SIG-M5 (cell line): ENCODE results near the gene JARID2.

ENCODE experiments used
- DNase-seq: peaks from one replicate; lab custom pipeline; 2025; lab: John Stamatoyannopoulos, UW

The JARID2 gene

GRCh38 chr6:15421945-15422733, 176.3 kb downstream of the JARID2 start:
- no peak for DNase-seq

DNA sequence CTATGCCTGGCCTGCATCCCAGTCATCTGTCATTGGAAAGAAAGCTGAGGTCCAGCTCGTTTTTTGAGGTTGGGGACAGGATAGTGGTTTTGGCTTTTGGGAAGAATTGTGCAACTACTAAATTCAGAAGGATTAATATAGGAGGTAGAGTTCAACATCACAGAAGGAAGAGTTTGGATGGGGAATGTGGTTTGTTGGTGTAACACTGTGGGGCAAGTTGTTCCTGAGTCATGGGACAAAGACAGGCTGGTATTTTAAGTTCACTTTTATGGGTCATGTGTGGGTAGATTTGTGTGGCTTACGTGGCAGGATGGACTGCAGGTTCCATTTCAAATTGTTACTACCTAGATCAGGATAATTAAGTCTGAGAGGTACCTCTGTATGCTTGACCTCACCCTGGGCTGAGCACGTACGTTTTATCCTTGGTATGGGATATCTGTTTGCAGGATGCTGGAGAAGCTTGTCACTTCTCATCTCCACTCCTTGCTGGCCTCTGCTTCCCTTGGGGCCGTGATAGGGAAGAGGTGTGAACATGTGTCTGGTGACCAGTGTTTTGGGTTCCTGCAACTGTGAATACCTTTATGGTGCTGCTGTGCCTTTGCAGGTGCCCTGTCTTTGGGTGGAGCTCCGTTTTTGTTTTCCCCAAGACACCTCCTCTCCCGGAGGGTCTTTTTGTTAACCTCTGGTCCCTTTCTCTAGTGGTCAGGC, 177.6 kb downstream of the JARID2 start:
- DNase-seq = no peak

- DNase-seq = no peak
Measured at GRCh38 chr6:15425947-15426346, 180.1 kb downstream of the JARID2 start.

DNA sequence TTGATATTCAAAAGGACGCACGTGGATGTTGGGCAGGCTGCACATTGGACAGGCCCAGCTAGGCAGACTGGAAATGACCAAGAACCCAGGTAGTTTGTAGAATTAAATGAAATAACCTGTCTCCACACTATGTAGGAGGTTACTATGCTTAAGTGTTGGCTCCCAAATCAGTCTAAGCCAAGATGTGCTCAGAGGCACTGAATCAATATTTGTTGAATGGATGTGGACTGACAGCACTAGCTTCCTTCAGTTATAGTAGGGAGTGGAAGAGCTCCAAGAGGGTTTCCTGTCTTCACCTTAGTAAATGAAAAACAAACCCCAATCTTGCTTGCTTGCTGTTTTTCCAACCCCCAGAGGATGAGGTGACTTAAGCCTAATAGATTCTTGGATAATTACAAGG, 180.5 kb downstream of the JARID2 start:
- no peak for DNase-seq

DNA sequence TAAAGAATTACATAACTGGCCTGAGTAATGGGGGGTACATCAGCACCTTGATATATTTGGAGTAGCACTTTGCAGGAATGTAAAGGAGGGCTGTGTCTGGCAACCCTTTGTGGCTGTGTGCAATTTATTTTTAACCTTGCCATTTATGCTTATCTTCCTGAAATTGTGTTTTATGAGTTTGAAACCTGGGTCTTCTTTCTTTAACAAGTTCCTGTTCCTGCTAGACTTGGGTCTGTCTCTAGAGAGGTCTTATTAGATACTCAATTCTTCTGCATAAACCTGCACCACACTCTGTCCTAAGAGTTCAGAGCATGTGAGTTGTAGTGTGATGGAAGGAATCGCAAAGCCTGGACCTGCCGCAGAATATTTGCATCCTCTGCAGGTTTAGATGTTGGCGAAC, 181.0 kb downstream of the JARID2 start:
- no peak for DNase-seq

- DNase-seq = no peak
Measured at GRCh38 chr6:15427331-15428070, 181.6 kb downstream of the JARID2 start.

- DNase-seq = no peak
Measured at GRCh38 chr6:15429141-15430110, 183.6 kb downstream of the JARID2 start.

GRCh38 chr6:15430186-15430585, 184.3 kb downstream of the JARID2 start:
- no peak for DNase-seq

DNA sequence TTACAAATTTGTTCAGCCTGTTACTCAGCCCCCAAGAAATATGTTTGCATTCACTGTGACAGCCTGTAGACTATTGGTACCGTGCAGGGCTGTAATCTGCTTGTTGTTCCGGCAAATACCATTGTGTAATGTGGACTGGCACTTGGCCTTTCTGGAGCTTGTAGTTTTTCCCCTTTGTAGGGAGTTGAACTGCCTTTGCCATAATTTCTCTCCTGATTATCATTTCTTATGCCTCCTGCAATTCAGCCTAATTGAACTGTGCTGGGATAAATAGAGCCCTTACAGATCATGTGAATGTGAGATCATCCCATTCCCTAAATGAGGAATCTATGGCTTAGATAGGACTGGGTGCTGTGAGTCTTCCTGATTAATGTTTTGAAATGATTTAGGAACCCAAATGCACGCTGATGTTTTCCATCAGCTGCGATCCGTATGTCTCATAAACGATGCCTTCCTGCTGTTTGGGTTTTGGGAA, 185.1 kb downstream of the JARID2 start:
- no peak for DNase-seq

GRCh38 chr6:15431762-15432483, 186.1 kb downstream of the JARID2 start:
- DNase-seq = no peak

DNA sequence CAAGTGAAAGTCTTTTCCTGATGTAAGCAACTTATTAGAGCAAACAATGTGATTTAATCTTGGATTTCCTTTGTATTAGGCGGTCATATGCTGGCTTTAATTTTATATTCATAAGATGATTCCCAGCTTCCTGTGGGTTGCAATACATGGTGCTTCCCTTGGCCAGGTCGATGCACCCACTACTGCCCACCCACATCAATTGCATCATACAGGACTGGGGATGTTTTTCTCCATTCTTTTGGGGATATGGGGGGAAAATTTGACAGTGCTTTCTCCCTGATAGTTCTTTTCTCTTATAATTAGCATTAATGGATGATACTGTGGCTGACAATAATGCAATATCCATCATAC, 187.6 kb downstream of the JARID2 start:
- DNase-seq = no peak

GRCh38 chr6:15434263-15434662, 188.4 kb downstream of the JARID2 start:
- DNase-seq = no peak

DNA sequence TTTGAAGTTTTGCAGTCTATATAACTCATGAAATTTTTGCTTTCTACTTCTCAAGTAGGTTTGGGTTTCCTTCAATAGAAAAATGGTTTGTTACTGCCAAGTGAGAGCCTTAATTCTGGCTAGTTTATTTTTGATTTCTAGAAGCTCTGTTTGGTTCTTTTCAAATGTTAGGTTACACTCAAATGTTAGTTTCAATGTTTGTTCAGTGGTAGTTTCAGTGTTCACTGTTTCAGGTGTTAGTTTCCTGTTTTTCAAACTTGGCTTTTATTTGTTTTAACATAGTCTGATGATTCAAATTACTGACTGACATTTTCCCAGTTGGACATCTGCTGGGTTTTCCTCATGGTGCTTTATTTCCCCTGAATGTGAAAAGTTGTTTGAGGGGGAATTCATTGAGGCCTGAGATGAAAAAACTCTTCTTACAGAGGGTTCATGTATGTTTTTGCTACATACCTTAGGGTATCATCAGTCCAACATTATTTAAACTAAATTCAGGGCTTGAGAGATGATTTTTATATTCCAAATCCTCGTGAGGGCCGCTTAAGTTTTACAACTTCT, 189.0 kb downstream of the JARID2 start:
- no peak for DNase-seq

DNA sequence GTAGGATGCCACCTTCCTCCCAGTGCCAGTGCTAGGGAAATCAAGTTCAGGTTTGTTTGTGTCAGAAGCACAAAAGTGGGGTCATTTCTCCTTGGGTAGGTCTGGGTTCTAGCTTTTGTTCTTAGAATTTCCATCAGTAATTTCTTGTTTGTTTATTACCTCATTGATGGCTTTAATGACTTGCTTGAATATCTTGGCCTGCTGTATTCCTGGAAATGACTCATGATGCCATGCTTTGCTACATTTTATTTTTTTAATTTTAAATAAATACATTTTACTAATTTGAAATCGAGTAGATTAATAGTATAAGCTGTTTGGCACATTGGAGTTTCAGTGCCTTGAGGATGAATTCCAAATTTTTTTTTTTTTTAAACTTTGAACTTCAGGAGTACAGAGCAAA, 189.6 kb downstream of the JARID2 start:
- DNase-seq = no peak

GRCh38 chr6:15436451-15436850, 190.6 kb downstream of the JARID2 start:
- DNase-seq = no peak

DNA sequence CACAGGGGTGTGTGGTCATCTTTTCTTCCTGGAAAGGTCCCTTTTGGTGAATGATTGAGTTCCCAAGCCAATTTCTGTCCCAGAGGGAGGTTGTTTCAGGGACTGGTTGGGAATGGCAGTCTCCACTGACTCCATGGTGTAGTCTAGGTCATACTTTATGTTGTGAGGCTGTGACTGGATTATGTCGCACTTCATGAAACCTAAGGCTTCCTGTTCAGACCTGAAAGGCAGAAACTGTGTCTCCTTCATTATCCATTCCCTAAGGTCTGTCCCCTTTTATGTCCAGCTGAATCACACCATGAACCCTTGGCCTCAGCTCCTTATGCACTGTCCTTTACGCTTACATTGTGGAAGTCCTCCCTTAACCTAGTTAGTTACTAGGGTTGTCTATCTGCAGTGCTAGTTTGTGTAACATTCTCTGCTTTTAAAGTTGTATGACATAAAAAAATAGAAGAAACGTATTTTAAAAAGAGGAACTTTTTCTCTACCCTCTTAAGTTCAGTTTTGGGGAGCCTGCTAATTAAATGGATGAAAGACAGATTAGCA, 191.3 kb downstream of the JARID2 start:
- DNase-seq = no peak

DNA sequence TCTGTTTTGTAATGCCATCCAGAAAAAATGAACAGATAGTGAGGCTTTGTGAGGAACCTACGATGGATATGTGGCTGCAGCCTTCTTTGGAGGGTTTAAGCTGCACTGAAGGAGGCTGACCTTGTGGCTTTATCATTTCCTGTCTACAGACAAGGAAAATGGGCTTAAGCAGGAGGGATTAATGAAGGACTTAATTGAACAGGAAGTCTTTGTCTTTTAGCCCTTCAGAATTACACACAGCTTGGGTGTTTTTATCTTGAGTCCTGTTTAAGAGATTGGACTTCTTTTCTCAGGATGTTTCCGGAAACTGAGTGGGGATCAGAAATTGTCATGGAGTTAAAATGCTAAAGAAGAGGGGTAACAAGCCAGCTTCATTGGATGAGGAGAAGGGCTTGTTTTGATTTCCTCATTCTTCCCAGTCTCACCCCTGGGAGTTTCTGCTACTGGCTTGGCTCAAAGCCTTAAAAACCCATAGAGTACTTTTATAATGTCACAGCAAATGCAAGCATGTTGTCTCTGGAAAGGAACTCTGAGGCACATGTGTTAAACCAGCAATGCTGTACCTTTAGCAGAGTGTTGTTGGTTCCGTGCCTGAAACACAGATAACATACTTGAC, 193.6 kb downstream of the JARID2 start:
- DNase-seq = no peak

DNA sequence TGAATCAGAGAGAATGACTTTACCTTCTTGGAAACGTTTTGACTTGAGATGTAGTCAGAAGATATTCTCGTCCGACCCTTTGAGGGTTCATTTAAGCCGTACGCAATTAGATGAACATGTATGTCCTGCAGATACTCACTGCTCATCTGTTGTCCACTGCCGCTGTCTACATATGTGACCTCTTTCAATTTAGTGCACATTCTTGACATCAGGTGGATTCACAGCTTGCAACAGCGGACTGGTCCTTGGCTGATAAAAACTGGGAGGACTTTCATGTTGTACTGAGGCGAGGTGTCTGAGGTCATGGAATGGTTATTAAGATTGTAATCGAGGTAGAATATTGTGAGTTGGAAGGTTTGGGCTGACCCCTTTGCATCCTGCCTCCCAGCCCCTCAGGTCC, 194.2 kb downstream of the JARID2 start:
- DNase-seq = no peak

DNA sequence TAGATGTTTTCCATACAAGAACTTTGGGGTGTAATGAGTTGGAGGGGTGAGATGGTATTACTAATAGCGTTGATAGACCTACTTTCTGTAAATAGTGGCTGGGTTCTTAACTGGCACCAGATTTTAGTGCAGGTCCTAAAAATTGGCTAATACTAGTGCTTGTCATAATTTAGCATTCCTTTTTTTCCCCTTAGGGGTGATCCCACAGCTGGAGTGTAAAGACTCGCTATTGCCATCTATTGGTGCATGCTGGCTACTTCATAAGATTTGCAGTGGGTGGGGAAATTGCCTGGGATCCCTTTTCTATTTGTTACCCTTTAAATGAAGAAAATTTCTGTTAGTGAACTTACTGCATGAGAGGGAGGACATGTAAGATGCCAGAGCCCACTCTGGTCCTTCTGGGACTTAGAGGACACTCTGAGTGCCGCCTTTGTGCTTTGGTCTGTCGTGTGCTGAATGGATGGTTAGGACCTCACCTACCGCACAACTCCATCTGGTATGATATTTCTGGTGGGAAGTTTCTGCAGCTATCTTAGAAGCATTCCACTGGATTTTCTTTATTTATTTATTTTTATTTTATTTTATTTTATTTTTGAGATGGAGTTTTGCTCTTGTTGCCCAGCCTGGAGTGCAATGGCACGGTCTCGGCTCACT, 195.5 kb downstream of the JARID2 start:
- peak; percentile 5 for DNase-seq
